ENCODE data around the gene PRDM4.

PRDM4 gene

GRCh38 chr12:107685360-107686248 is 75.3 kb downstream of the PRDM4 start, which contains the start of gene PWP1:
Gene PWP1 (plus strand): TSS chr12:107685799. CDS start chr12:107685900, 101 bp downstream.
- DNase-seq (ENCODE audit: low read depth in 2 of 2): peak; percentile 88 to 90

GRCh38 chr12:107684990-107685359 is 76.0 kb downstream of the PRDM4 start:
- no peak for DNase-seq (ENCODE audit: low read depth in 2 of 2)

GRCh38 chr12:107684029-107684795 is 76.7 kb downstream of the PRDM4 start:
- no peak for DNase-seq (ENCODE audit: low read depth in 2 of 2)
